ENCODE measurements around the gene MGAT1. TPM values are rescaled to one million over a fixed set of nuclear protein-coding genes. Genes with fewer than 3 reads are reported as not detected.

The MGAT1 gene
- polyA plus RNA-seq, 4 donors = 73.1 to 91.9 (median 81.0) TPM

DNA sequence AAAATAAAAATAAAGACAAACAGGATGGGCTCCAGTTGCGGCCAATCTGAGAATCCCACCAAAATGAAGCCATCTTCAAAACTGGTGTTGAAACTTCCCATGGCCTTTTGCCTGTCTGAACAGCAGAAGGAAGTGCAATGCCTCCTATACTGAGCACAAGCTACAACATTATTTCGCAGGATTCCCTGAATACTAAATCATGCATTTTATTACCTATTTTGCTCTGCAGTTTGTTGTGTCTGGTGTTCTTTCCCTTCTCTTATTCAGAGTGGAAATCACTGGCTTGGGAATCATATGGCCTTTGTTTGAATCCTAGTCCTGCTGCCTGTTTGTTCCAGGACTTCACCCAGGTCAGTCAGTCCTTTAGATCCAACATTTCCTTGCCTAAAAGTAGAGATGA, 62.6 kb downstream of the MGAT1 start, which contains the start of gene OR2Y1:
Gene OR2Y1 (minus strand): TSS at position 101 of the 400 bp plus-strand sequence. CDS start 0 bp downstream, at position 101.
- no peak for DNase-seq (ENCODE audit: low read depth in 4 of 4, low spot score in 3 of 4)

DNA sequence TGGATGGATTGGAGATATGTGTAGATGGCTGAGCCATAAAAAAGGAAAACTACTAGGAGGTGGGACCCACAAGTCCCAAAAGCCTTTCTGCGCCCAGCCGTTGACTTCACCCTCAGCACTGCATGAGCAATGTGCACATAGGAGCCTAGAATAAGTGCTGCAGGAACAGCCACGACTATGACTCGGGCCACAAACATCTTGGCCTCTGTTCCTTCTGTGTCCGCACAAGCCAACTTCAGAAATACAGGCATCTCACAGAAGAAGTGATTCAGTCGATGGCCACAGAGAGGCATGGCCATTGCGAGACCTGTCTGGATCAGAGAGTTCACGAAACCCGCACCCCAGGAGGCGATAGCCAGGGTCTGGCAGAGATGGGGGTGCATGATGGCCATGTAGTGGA, 63.3 kb downstream of the MGAT1 start:
- DNase-seq (ENCODE audit: low read depth in 4 of 4, low spot score in 3 of 4) = no peak

DNA sequence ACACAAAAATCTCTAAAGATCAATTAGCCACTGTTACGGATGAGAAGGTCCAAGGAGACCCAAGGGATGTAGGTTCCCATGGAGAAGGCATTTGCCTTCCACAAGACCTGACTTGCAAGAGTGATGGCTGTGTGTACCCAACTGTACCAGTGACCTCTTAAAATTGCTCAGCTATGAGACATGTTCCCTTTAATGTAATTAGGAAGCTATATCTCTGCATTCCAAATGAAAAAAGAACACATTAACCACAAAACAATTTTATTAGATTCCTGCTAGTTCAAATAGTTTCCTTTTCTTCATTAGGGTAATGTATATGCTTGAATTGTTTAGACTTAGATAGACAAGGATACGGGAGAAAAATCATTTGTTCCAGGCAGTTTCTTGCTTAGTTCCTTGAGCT, 66.1 kb downstream of the MGAT1 start:
- no peak for DNase-seq (ENCODE audit: low read depth in 4 of 4, low spot score in 3 of 4)

Other genes with a start within 250 kb of the MGAT1 start
- 1 to 10 TPM; 1.3 to 2.4 (median 1.6) TPM for gene SCGB3A1, start 211.3 kb downstream of the MGAT1 start, polyA plus RNA-seq (ENCODE audit: insufficient read length in 4 of 4)
- gene FLT4, start 153.2 kb downstream of the MGAT1 start, polyA plus RNA-seq (ENCODE audit: insufficient read length in 4 of 4) = 10 to 100 TPM; 25.4 to 32.7 (median 28.9) TPM
- gene OR2Y1, start 62.7 kb downstream of the MGAT1 start, polyA plus RNA-seq (ENCODE audit: insufficient read length in 4 of 4) = not detected
- 10 to 100 TPM; 56.2 to 70.2 (median 64.1) TPM for gene ZFP62, start 58.5 kb upstream of the MGAT1 start, polyA plus RNA-seq (ENCODE audit: insufficient read length in 4 of 4)
- under 1 TPM; 0.24 to 0.71 (median 0.57) TPM for gene BTNL8, start 96.4 kb upstream of the MGAT1 start, polyA plus RNA-seq (ENCODE audit: insufficient read length in 4 of 4)
- under 1 TPM in 3 of 4 donors, not detected in 1; 0.09 to 0.12 (median 0.10) TPM for gene BTNL3, start 186.0 kb upstream of the MGAT1 start, polyA plus RNA-seq (ENCODE audit: insufficient read length in 4 of 4)
- gene BTNL9, start 237.5 kb upstream of the MGAT1 start, polyA plus RNA-seq (ENCODE audit: insufficient read length in 4 of 4) = 10 to 100 TPM in 1 of 4 donors, 1 to 10 TPM in 3; 7.0 to 12.1 (median 8.0) TPM

Measured in right renal pelvis (tissue), 4 donors.